HUDEP-2 (cell line): ENCODE measurements around the gene COA7.
A peak's percentile ranks its signal among the peaks of the same experiment; 100 is the strongest.
"Not testable (repeated sequence)": the region's sequence is repeated elsewhere in the genome, so short reads cannot be mapped to it uniquely, and the experiment has no call there.

Experiments
- DNase-seq, 76 experiments: peaks; one replicate each; lab custom pipeline; 2025; ENCODE audit not compliant: unreplicated experiment in 76 of 76; lab: John Stamatoyannopoulos, UW

Gene COA7

DNA sequence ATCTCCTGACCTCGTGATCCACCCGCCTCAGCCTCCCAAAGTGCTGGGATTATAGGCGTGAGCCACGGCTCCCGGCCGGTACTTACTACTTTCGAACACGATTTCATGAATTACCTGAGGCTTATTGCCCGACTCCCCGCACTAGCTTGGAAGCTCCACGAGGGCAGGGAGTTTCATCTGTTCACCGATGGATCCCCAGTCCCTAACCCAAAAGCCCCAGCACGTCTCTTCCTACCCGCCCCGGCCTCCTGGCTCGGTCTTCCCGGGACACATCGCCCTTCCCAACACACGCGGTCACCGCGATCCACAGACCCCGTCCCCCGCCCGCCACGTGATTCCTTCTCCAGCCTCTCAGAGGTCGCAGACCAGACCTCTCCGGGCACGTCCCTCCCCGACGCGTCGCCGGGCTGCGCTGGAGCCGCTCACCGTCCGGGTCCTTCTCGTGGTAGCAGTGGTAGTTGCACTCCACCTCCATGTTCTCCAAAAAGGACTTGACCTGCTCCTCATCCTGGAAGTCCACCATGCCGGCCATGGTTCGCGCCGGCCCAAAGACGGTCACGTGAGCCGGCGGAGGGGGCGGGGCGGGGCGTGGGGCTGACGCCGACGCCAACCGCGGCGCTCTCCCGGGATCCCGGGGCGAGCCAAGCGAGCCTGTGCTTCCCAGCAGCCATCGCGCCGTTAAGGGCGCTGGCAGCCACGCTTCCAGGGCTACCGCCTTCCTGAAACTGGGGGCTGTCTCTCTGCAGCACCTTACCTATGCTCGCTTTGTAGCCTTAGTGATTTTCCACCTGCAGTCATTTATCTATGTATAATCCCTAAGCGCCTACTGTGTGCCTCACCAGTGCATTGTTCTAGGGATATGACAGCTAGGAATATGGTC, at the start of gene COA7:
Gene COA7 (minus strand): TSS at position 553 of the 880 bp plus-strand sequence. CDS start 21 bp downstream, at position 532.
- peak in 72 of 76 experiments; percentile 39 to 87 (median 74) for DNase-seq

DNA sequence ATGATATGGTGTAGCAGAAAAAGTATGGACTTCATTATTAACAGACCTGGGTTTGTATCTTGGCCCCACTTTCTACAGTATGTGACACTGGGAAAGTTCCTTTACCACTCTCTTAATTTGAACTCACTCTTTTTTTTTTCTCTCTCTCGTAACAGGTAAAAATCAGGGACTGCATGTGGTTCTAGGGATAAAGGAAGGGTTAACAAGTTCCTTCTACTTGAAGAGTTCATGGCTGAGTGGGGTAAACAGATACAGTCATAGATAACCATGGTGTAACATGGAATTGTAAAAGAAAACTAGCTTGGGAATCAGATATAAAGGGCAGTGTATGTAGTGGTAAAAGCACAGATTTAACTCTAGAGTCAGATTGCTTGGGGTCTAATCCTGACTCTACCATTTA, 49.3 kb upstream of the COA7 start:
- no peak for DNase-seq

DNA sequence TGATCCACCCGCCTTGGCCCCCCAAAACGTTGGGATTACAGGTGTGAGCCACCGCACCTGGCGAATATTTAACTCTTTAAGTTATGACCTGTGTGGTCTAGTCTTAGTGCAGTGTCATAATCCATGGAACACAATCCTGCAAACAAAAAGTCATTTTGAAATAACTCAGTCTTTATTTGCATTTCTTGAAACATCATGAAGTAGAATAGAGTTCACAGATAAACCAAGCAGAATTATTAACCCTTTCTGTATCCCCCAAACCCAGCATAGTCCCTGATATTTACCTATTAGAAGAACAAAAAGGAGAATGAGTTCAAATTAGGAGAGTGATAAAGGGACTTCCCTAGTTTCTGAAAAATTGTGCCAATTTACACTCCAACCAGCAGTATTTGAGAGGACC, 48.0 kb upstream of the COA7 start:
- DNase-seq = no peak

DNA sequence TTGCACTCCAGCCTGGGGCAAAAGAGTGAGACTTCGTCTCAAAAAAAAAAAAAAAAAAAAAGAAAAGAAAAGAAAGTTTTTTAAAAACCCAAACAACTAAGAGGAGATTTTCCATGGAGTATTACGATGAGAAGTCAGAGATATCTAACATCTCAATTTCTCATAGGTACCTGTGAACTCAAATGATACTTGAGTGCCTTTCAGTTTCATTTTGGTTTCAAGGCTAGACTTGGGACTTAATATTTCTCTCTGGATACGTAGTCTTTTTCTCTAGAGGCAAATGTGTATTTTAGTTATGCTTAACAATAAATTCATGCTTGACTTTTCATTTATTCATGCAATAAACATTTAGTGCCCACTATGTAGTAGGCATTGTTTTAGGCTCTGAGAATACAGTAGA, 43.1 kb upstream of the COA7 start:
- DNase-seq = no peak

DNA sequence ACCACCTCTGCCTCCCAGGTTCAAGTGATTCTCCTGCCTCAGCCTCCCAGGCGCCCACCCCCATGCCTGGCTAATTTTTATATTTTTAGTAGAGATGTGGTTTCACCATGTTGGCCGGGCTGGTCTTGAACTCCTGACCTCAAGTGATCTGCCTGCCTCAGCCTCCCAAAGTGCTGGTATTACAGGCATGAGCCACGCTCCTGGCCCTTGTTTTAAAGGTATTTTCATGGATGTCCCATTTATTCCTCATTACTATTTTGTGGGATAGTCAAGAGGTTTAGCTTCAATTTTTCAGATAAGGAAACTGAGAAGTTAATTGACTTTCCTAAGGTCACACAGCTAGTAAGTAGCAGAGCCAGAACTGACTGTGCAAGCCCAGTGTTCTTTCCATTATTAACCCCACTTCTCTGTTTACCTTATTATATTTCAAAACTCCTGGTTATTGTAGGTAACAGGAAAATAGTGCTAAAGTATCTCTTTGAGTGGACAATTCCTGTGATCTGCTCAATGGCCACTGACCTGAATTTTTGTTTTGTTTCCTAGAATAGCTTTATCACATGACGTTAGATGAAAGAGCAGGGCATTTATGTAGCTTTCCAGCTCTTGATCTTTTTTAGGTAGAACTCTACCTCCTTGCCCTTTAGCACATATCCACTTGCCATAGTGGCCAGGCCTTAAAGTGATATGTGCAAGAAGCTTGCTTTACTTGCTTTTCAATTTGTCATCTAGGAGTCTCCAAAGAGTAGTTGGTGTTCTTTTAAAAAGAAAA, 41.7 kb upstream of the COA7 start:
- DNase-seq = no peak

DNA sequence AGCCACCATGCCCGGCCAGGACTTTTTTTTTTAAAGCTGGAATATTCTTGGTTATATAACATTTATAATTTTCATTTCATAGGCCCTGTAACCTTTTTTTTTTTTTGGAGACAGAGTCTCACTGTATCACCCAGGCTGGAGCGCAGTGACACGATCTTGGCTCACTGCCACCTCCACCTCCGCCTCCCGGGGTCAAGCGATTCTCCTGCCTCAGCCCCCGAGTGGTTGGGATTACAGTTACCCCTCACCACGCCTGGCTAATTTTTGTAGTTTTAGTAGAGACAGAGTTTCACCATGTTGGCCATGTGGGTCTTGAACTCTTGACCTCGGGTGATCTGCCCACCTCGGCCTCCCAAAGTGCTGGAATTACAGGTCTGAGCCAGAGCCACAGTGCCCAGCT, 40.7 kb upstream of the COA7 start:
- no peak for DNase-seq

DNA sequence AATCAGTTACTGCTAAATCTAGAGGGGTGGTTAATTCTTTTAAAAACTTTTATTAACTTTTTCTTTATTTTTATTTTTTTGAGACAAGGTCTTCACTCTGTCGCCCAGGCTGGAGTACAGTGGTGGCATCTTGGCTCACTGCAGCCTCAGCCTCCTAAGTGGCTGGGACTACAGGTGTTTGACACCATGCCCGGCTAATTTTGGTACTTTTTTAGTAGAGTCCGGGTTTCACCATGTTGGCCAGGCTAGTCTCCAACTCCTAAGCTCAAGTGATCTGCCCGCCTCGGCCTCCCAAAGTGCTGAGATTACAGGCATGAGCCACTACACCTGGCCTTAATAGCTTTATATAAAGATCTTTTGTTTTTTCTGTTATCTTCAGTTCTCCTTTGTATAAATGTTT, 40.0 kb upstream of the COA7 start:
- no peak for DNase-seq

DNA sequence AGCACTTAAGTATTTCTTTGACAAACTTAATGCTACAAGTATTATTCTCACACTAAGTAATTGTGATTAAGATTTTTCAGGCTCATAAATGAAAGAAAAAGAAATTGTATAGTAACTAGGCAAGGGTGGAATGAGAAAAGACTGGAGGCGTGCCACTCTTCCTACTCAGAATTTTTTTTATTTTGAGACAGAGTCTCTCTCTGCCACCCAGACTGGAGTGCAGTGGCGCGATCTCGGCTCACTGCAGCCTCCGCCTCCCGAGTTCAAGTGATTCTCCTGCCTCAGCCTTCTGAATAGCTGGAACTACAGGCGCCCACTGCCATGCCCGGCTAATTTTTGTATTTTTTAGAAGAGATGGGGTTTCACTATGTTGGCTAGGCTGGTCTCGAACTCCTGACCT, 37.2 kb upstream of the COA7 start:
- DNase-seq = not testable (repeated sequence)

DNA sequence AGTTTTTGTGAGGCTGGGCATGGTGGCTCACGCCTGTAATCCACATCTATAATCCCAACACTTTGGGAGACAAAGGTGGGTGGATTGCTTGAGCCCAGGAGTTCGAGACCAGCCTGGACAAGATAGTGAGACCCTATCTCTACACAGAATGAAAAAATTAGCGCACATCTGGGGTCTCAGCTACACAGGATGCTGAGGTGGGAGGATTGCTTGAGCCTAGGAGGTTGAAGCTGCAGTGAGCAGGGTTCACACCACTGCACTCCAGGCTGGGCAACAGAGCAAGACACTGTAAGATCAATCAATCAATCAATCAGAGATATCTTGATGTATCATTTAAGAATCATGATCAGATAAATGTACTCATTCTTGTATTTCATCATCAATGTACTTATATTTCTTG, 35.2 kb upstream of the COA7 start:
- DNase-seq = no peak

DNA sequence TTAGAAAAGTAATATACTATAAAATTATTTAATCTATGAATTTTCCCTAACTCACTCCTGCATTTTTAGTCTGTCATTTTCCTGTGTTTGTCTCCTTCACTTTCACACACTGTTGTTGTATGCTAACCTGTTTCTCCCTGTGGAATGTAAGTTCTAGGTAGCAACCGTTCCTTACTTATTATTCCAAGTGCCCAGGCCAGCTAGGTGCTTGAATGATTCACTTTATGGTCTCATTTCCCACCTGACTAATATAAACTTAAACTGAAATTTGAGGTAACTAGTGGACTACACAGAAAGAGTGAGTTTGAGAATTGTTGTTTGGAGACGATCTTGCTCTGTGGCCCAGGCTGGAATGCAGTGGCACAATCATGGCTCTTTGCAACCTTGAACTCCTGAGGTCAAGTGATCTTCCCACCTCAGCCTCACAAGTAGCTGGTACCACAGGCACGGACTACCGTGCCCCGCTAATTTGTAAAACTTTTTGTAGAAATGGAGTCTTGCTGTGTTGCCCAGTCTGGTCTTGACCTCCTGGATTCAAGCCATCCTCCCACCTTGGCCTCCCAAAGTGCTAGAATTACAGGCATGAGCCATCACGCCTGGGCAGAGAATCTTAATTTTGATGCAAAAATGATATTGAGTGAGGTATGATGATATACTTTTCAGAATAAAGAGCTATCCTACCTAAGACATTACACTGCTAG, 30.0 kb upstream of the COA7 start:
- no peak for DNase-seq

DNA sequence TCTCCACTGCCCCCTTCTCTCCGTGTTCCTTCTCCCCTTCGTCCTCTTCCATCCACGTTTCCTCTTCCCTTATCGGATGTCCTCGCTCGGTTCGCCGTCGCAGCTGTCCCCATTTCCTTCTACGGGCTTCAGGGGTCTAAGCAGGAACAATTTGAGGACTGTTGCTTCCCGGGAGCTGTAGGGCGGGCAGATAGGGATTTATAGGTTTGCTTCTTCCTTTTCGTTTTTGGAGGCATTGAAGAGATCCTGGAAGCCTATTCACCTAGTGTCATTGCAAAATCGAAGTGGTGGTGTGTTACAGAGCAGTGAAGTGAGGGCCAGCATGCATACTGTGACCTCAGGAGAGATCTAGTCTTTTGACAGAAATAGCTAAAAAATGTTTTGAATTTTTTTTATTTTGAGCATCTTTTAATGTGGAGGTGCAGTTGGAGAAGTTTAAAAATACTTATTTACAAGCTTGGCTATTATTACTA, 29.0 kb upstream of the COA7 start:
- peak in 3 of 76 experiments; percentile 9 to 23 (median 20) for DNase-seq

DNA sequence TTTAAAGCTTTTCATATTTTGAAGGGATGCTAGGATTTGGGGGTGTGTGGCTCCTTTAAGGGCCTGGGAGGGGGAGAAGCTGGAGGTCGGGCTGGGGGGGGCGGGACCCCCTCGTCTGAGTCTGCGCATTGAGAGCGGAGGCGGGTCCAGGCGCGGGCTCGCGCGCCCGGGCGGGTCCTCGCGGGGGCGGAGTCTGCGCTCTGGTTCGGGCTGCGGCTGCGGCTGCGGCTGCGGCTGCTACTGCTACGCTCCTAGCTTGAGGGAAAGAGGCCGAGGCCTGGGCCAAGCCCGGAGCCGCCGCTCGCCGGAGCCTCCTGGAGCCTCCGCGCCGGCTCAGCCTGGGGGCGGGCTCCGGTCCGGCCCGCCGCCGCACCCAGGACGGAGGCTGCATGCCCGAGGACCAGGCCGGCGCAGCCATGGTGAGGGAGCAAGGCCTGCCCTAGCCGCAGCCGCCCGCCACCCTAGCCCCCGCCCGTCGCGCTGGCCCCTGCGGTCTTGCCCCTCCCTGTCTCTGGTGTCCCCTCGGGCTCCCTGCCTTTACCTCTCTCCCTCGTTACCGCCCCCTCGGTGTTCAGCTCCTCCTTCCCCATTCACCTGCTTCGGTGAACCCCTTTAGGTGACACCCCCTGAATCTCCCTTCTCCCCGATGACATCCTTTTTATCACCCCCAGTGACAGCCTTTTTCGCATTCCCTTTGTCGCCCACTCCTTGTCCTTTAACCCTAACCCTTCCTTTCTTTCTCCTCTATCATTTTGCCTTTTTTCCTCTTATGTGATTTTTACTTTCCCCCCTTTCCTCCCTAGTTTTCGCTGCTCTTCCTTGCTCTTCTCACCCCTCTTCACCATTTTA, 28.3 kb upstream of the COA7 start, which contains the start of gene ZYG11B:
Gene ZYG11B (plus strand): TSS at position 189 of the 849 bp plus-strand sequence. CDS start 201 bp downstream, at position 390.
- peak in 75 of 76 experiments; percentile 13 to 90 (median 79) for DNase-seq

DNA sequence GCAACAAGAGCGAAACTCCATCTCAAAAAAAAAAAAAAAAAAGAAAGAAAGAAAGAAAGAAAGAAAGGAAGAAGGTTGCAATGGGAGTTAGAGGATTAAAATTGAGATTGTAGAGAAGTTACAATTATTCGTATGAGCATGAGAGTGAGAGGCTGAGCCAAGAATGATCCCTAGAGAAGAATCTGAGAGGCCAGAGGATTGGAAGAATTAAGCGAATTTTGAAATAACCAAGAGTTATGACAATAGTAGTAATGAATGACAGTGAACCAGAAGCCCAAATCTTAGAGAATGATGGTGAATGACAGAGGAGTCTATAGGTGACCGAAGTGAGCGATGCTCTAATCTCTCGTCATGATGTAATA, 27.7 kb upstream of the COA7 start:
- DNase-seq = no peak

DNA sequence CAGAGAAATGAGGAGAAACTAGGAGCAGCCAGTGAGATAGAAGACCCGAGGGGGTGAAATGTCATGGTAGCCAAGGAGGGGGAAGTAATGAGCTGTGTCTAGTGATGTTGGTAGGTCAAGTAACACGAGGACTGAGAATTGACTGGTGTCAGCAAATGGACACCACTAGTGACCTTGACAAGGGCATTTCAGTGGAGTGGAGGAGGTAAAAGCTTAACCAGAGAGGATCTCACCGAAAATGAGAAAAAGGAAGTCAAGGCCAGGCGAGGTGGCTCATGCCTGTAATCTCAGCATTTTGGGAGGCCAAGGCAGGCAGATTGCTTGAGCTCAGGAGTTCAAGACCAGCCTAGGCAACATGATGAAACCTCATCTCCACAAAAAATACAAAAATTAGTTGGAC, 25.1 kb upstream of the COA7 start:
- no peak for DNase-seq

DNA sequence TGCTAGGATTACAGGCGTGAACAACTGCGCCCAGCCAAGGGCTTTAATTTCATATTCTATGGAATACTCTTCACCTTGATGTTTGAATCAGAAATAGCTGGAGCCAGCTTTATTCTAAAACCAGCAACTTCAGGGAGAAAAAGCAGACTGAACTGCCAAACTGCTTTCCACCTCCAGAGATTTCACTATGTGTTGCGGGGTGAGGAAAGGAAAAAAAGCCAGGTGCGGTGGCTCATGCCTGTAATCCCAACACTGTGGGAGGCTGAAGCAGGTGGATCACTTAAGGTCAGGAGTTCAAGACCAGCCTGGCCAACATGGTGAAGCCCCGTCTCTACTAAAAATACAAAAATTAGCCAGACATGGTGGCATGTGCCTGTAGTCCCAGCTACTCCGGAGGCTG, 17.1 kb upstream of the COA7 start:
- not testable (repeated sequence) for DNase-seq

DNA sequence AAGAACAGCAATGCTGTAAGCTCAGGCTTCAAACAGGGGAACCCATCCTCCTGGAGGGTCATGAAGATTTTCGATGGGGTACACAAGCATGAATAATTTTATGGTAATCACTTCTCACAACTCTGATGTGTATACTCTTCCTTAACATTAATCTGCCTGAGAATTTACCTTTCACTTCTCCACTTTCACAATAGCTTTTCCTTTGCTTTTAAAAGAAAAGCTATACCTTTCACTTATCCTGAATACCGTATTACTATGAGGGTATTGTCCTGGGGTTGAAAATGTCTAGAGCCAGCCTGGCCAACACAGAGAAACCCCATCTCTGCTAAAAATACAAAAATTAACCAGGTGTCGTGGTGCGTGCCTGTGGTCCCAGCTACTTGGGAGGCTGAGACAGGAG, 15.4 kb upstream of the COA7 start:
- no peak for DNase-seq

DNA sequence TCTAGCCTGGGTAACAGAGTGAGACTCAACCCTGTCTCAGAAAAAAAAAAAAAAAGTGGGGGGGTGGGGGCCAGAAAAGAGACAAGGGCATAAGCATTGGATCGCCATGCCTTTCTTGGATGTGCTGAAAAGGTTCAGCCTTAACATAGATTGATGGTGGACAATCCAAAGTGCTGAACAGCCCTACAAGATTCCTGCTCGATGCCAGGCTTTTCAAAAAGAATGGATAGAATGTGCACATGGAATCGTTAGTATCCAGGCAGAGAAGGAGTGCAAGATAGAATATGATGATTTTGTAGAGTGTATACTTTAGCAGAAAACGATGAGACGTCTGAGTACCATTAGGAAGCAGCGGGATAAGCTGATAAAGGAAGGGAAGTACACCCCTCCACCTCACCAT, 10.9 kb upstream of the COA7 start:
- DNase-seq = no peak

DNA sequence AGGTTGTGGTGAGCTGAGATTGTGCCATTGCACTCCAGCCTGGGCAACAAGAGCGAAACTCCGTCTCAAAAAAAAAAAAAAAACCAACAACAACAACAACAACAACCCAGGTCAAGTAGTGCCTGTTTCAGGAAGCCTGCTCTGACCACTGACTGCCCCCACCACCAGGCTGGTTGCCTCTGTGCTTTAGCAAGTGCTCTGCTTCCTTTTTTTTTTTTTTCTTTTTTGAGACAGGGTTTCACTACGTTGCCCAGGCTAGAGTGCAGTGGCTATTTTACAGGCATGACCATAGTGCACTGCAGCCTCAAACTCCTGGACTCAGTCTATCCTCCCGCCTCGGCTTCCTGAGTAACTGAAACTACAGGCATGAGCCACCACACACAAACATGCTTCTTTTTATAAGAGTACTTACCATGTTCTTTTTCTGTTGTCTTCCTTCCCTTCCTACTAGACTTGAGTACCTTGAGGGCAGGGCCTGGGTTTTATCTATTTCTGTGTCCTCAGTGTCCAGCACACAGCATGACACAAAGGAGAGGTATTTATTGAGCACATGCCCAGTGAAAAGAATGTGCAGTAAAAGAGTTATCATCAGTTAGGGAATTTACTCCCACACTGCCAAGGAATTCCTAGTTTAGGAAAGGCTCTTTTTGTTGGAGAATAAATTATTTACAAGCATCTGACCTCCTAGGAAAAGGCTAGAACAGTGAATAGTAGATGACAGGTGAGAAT, 9.9 kb upstream of the COA7 start:
- no peak for DNase-seq
